Measurements from ENCODE around the gene GRID1.

- no peak for TF ChIP-seq POLR2AphosphoS5 (IDR thresholded peaks at IDR 0.05)
- no peak for TF ChIP-seq EP300 (IDR thresholded peaks at IDR 0.05)
- no peak for TF ChIP-seq CTCF (IDR thresholded peaks at IDR 0.05)
- TF ChIP-seq POLR2A (IDR thresholded peaks at IDR 0.05), result no peak
Measured at GRCh38 chr10:86317949-86318725, 48.5 kb downstream of the GRID1 start.
